ENCODE results near the gene PREB. TPM values are rescaled to one million over a fixed set of nuclear protein-coding genes. Genes with fewer than 3 reads are reported as not detected.
"Not testable (repeated sequence)": the region's sequence is repeated elsewhere in the genome, so short reads cannot be mapped to it uniquely, and the experiment has no call there.

Gene PREB
- total and polyA plus RNA-seq, 4 donors = 27.1 to 62.9 (median 55.5) TPM

DNA sequence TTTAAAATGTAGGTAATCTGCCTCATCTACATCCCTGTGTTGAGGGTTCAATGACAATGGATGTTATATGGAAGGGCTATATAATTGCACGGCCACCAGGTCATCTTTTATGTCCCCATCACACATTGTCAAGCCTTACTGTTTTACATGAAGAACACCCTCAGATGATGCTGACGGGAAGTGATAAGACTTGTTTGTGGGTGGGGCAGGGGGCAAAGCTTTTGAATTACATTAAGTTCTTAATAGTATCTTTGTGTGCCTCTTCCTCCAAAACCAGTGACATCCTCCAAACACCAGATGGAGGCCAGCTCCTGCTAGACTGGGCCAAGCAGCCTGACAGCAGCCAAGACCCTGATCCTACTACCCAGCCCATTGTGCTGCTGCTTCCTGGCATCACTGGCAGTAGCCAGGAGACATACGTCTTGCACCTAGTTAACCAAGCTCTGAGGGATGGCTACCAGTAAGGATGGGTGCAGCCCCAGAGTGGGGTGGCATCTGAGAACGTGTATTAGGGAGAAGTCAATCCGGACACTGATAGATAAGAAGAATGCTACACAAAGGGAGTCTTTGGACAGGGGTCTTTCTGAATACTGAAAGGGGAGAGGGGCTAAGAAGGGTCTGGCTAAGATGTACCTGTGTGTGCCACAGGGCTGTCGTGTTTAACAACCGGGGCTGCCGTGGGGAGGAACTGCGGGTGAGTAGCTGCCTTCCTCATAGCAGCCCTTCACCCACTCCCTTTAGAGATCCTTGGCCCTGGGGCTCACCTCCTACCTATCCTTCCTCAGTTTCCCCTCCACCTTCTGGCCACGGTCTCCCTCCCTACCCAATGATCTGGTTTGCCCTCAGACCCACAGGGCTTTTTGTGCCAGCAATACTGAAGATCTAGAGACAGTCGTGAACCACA lies 5.5 kb downstream of the PREB start:
- peaks cover 45% of the 10 kb centered on the region for H3K36me3 ChIP-seq (ENCODE audit: control insufficient read depth, insufficient read depth, low read length)
- no peak overlapping the region for H3K4me3 ChIP-seq (ENCODE audit: low read depth, low read length)
- WGBS (ENCODE audit: insufficient coverage) = 81% methylated on average over 7 of the region's 11 CpGs
- H3K27me3 ChIP-seq (ENCODE audit: control insufficient read depth, insufficient read depth, low read length) = no peaks in the 10 kb centered on the region
- H3K4me1 ChIP-seq (ENCODE audit: control insufficient read depth, insufficient read depth, low read length) = peaks cover 24% of the 10 kb centered on the region
- no peaks in the 10 kb centered on the region for H3K9me3 ChIP-seq (ENCODE audit: control insufficient read depth, insufficient read depth, low read length)
- H3K27ac ChIP-seq (ENCODE audit: low read depth, low read length) = no peak overlapping the region
- no peak for DNase-seq (ENCODE audit: low read depth in 4 of 6, low spot score in 6 of 6)

DNA sequence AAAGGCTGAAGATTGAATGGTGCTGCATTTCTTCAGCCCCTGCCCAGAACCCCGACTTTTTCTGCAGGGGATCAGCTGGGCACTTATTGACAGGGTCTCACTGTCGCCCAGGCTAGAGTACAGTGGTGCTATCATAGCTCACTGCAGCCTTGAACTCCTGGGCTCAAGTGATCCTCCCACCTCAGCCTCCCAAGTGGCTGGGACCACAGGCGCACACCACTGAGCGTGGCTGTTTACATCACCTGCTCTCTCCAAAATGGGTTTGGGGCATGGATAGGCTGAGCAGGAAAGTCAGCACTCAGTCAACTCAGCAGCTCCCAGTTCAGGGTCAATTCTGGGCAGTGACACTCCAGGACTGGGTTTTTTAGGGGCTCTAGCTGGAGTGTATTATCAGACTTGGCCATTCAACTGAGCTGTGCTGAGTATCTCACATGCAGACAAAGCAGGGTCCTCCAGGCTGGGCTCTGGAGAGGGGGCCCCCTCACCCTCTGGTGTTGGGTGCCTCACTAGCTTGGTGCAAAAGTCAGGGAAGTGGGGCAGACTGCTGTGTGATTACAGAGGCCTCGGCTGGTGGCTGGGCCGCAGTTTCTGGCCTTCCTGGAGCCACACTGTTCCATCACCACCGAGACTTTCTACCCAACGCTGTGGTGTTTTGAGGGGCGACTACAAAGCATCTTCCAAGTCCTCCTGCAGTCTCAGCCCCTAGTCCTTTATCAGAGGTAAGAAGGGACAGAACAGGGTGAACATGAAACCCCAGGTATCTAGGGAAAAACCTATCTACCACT lies 6.4 kb downstream of the PREB start:
- Histone ChIP-seq H3K9me3 (ENCODE audit: control insufficient read depth, insufficient read depth, low read length) (no peaks in the 10 kb centered on the region), H3K27me3 (ENCODE audit: control insufficient read depth, insufficient read depth, low read length) (no peaks in the 10 kb centered on the region), H3K4me3 (ENCODE audit: low read depth, low read length) (no peak overlapping the region), H3K27ac (ENCODE audit: low read depth, low read length) (no peak overlapping the region), H3K36me3 (ENCODE audit: control insufficient read depth, insufficient read depth, low read length) (peaks cover 45% of the 10 kb centered on the region), H3K4me1 (ENCODE audit: control insufficient read depth, insufficient read depth, low read length) (peaks cover 23% of the 10 kb centered on the region)
- DNase-seq (ENCODE audit: low read depth in 4 of 6, low spot score in 6 of 6) = no peak
- 93% methylated on average over 9 of the region's 9 CpGs for WGBS (ENCODE audit: insufficient coverage)

DNA sequence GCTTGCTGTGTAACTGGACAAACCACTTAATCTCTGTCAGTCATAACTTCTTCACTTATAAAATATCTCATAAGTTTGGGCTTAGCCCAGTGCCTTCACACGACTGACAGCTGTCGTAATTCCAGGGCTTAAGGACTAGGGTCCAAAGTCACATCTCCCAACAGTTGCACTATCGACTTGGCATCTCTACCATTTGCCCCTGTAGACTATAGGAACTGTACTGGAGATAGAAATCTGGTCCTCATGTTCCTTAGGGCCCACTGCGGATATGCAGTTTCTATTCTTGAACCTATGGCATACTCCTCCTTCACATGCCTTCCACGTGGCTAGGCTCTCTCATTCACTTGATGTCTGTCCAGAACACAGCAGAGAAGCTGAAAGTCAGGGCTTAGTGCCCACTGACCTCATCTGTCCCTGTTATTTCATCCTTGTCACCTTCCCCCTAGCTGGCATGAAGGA lies 8.2 kb downstream of the PREB start:
- Histone ChIP-seq H3K4me1 (ENCODE audit: control insufficient read depth, insufficient read depth, low read length) (peaks cover 16% of the 10 kb centered on the region), H3K9me3 (ENCODE audit: control insufficient read depth, insufficient read depth, low read length) (no peaks in the 10 kb centered on the region), H3K36me3 (ENCODE audit: control insufficient read depth, insufficient read depth, low read length) (peaks cover 28% of the 10 kb centered on the region), H3K27me3 (ENCODE audit: control insufficient read depth, insufficient read depth, low read length) (no peaks in the 10 kb centered on the region), H3K4me3 (ENCODE audit: low read depth, low read length) (no peak overlapping the region), H3K27ac (ENCODE audit: low read depth, low read length) (no peak overlapping the region)
- no peak for DNase-seq (ENCODE audit: low read depth in 4 of 6, low spot score in 6 of 6)
- WGBS (ENCODE audit: insufficient coverage) = 77% methylated on average over 4 of the region's 5 CpGs

DNA sequence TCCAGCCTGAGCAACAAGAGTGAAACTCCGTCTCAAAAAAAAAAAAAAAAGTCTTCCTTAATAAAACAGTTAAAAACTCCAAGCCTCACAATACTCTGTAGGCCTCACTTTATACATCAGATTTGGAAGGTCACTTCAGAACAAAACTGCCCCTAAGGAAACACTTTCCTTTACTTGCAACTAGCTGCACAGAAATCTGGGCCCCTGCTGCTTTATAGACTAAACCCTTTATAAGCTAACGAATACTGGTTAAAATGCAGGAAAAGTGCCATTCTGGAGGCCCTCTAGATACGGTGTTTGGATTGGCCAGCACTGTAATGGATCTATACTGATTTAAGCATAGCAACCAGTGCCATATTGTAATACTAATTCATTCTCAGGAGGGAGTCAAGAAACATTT lies 9.3 kb downstream of the PREB start:
- no peak overlapping the region for H3K27ac ChIP-seq (ENCODE audit: low read depth, low read length)
- H3K27me3 ChIP-seq (ENCODE audit: control insufficient read depth, insufficient read depth, low read length) = no peaks in the 10 kb centered on the region
- H3K4me1 ChIP-seq (ENCODE audit: control insufficient read depth, insufficient read depth, low read length) = peaks cover 16% of the 10 kb centered on the region
- peak in 1 of 6 donors; percentile 39 for DNase-seq (ENCODE audit: low read depth in 4 of 6, low spot score in 6 of 6)
- no CpG with 5 or more reads among the region's 3 CpGs for WGBS (ENCODE audit: insufficient coverage)
- peaks cover 16% of the 10 kb centered on the region for H3K36me3 ChIP-seq (ENCODE audit: control insufficient read depth, insufficient read depth, low read length)
- H3K9me3 ChIP-seq (ENCODE audit: control insufficient read depth, insufficient read depth, low read length) = no peaks in the 10 kb centered on the region
- no peak overlapping the region for H3K4me3 ChIP-seq (ENCODE audit: low read depth, low read length)

DNA sequence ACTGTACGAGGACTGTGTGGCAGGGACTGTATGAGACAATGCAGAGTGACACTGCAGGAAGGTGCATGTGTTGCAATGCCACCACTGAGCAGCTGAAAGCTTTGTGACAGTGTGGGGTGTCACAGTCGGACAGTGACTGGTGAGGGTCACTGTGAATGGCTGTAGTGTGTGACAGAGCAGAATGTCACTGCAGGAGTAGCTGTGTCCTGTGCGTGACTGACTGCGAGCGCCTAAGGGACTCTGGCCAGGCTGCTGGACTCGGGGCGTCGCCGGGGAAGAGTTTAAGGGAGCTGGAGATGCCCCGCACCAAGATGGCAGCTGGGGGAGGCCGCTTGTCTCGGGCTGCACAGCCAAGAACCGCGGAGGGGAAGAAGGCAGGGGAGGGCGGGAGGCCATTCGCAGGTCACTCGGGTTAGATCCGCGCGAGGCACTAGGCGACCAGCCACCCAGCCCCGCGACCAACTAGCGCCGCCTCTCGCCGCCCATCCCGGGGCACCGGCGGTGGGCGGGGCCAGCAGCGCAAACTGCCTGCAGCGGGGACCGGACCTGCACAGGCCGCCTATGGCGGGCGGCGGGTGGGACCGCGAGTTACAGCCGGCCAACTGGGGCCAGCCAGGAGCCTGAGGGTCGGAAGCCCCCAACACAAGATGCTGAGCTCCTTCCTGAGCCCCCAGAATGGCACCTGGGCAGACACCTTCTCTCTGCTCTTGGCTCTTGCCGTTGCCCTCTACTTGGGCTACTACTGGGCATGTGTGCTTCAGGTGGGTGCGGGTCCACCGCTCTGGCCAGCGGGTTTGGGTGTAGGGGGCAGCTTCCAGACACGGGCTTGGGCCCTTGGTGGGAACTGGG lies 10.9 kb downstream of the PREB start, which contains the start of gene ABHD1:
Gene ABHD1, plus strand, starts transcription at position 514 of the 849 bp plus-strand sequence. Its CDS starts 134 bp downstream, at position 648.
- H3K27me3 ChIP-seq (ENCODE audit: control insufficient read depth, insufficient read depth, low read length) = peaks cover 4% of the 10 kb centered on the region
- H3K4me1 ChIP-seq (ENCODE audit: control insufficient read depth, insufficient read depth, low read length) = peaks cover 17% of the 10 kb centered on the region
- H3K36me3 ChIP-seq (ENCODE audit: control insufficient read depth, insufficient read depth, low read length) = peaks cover 5% of the 10 kb centered on the region
- 6% methylated on average over 47 of the region's 47 CpGs for WGBS (ENCODE audit: insufficient coverage)
- no peaks in the 10 kb centered on the region for H3K9me3 ChIP-seq (ENCODE audit: control insufficient read depth, insufficient read depth, low read length)
- peak within 1 kb of the TSS; percentile 40 for H3K27ac ChIP-seq (ENCODE audit: low read depth, low read length)
- peak in 2 of 6 donors; percentile 66 to 72 for DNase-seq (ENCODE audit: low read depth in 4 of 6, low spot score in 6 of 6)
- H3K4me3 ChIP-seq (ENCODE audit: low read depth, low read length) = peak within 1 kb of the TSS; percentile 60

DNA sequence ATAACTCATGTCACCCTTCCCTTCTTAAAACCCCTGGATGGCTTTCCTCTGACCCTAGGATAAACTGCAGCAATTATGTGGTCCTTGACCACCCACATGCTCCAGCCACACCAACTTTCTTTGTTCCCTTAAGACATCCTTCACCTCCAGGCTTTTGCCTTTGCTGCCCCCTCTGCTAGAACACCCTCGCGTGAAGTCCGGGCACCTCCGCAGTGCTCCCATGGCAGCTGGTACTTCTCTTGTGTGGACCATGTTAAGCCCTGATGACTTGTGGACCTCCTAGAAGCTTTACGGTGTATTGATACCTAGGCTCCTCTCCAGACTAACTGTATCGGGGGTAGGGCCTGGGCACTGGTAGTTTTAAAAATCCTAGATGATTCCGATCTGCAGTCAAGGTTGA lies 11.6 kb downstream of the PREB start:
- 87% methylated on average over 4 of the region's 7 CpGs for WGBS (ENCODE audit: insufficient coverage)
- H3K4me3 ChIP-seq (ENCODE audit: low read depth, low read length) = peak overlapping the region; percentile 60
- H3K36me3 ChIP-seq (ENCODE audit: control insufficient read depth, insufficient read depth, low read length) = no peaks in the 10 kb centered on the region
- H3K4me1 ChIP-seq (ENCODE audit: control insufficient read depth, insufficient read depth, low read length) = peaks cover 24% of the 10 kb centered on the region
- H3K9me3 ChIP-seq (ENCODE audit: control insufficient read depth, insufficient read depth, low read length) = no peaks in the 10 kb centered on the region
- H3K27ac ChIP-seq (ENCODE audit: low read depth, low read length) = no peak overlapping the region
- no peak for DNase-seq (ENCODE audit: low read depth in 4 of 6, low spot score in 6 of 6)
- H3K27me3 ChIP-seq (ENCODE audit: control insufficient read depth, insufficient read depth, low read length) = peaks cover 9% of the 10 kb centered on the region

DNA sequence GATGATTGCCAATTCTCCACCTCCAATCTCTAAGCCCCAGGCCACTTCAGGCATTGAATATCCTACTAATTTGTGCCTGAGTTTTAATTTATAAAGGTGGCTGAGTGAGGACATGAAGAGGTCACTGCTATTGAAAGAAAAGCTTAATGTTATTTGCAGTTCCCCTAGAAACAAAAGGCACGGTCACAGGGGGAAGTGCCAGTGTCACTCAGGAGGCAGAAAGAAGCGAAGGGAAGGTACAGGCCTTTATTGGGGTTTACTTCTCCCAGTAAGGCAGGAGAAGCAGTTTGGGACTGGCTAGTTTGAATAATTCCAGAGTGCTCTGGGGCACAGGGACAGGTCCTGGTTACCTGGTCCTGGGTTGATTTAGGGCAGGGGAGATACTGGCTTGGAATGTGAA lies 12.5 kb downstream of the PREB start:
- Histone ChIP-seq H3K36me3 (ENCODE audit: control insufficient read depth, insufficient read depth, low read length) (no peaks in the 10 kb centered on the region), H3K4me3 (ENCODE audit: low read depth, low read length) (no peak overlapping the region), H3K4me1 (ENCODE audit: control insufficient read depth, insufficient read depth, low read length) (peaks cover 25% of the 10 kb centered on the region), H3K9me3 (ENCODE audit: control insufficient read depth, insufficient read depth, low read length) (no peaks in the 10 kb centered on the region), H3K27ac (ENCODE audit: low read depth, low read length) (no peak overlapping the region), H3K27me3 (ENCODE audit: control insufficient read depth, insufficient read depth, low read length) (peaks cover 9% of the 10 kb centered on the region)
- WGBS (ENCODE audit: insufficient coverage) = 59% methylated on average over 2 of the region's 2 CpGs
- no peak for DNase-seq (ENCODE audit: low read depth in 4 of 6, low spot score in 6 of 6)

DNA sequence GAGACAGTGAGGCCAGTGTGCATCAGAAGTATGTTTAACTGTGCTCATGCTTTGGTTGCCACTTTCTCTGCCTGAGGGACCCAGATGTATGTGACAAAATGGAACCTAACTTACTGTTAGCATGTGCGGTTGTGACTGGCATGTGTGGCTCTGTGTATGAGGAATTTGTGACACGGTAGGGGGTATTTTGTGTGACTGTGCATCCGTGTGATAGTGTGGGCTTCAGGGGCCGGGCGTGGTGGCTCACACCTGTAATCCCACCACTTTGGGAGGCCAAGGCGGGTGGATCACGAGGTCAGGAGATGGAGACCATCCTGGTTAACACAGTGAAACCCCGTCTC lies 15.1 kb downstream of the PREB start:
- not testable (repeated sequence) for H3K27ac ChIP-seq (ENCODE audit: low read depth, low read length); H3K36me3 ChIP-seq (ENCODE audit: control insufficient read depth, insufficient read depth, low read length); H3K27me3 ChIP-seq (ENCODE audit: control insufficient read depth, insufficient read depth, low read length); DNase-seq (ENCODE audit: low read depth in 4 of 6, low spot score in 6 of 6); H3K9me3 ChIP-seq (ENCODE audit: control insufficient read depth, insufficient read depth, low read length)
- H3K4me1 ChIP-seq (ENCODE audit: control insufficient read depth, insufficient read depth, low read length) = peaks cover 25% of the 10 kb centered on the region
- 84% methylated on average over 6 of the region's 8 CpGs for WGBS (ENCODE audit: insufficient coverage)
- peak overlapping the region; percentile 14 for H3K4me3 ChIP-seq (ENCODE audit: low read depth, low read length)
